IPS DF 4.7 (cell line): ENCODE results near the gene ATG3.
"Not testable (repeated sequence)": the region's sequence is repeated elsewhere in the genome, so short reads cannot be mapped to it uniquely, and the experiment has no call there.

Experiments
- DNase-seq: peaks from one replicate; pipeline ENCODE4 v3.0.0-alpha.2; 2013; ENCODE audit warnings: low spot score; ENCODE audit errors: extremely low read depth

ATG3 gene

GRCh38 chr3:112498914-112499711 is 62.6 kb downstream of the ATG3 start, which contains the start of gene BTLA:
Gene BTLA, minus strand, starts transcription at chr3:112499472. Its CDS starts 114 bp downstream, at chr3:112499358.
- DNase-seq = no peak

- DNase-seq = no peak
These were observed 63.7 kb downstream of the ATG3 start for GRCh38 chr3:112497897-112498548.

- no peak for DNase-seq
These were observed 65.2 kb downstream of the ATG3 start for GRCh38 chr3:112496366-112497067.

GRCh38 chr3:112494448-112494767 is 67.4 kb downstream of the ATG3 start:
- not testable (repeated sequence) for DNase-seq

- no peak for DNase-seq
These were observed 69.6 kb downstream of the ATG3 start for GRCh38 chr3:112492124-112492523.

GRCh38 chr3:112491373-112491772 is 70.4 kb downstream of the ATG3 start:
- DNase-seq = no peak

GRCh38 chr3:112489674-112490479 is 71.9 kb downstream of the ATG3 start:
- no peak for DNase-seq

- no peak for DNase-seq
These were observed 74.8 kb downstream of the ATG3 start for GRCh38 chr3:112486811-112487505.

- DNase-seq = no peak
These were observed 77.4 kb downstream of the ATG3 start for GRCh38 chr3:112484352-112484751.

GRCh38 chr3:112482675-112483074 is 79.1 kb downstream of the ATG3 start:
- no peak for DNase-seq
